GM19455 (cell line): ENCODE data around the gene PMIS2.

ENCODE experiments used
- ATAC-seq: cut with Tn5 transposase; IDR thresholded peaks from one replicate; pipeline ENCODE4 v1.9.1; 2021; ENCODE audit not compliant: unreplicated experiment

The PMIS2 gene

GRCh38 chr19:35623327-35624010 is 37.5 kb downstream of the PMIS2 start:
- ATAC-seq, result no peak

GRCh38 chr19:35628264-35628564 is 42.2 kb downstream of the PMIS2 start:
- ATAC-seq, result peak; percentile 28

DNA sequence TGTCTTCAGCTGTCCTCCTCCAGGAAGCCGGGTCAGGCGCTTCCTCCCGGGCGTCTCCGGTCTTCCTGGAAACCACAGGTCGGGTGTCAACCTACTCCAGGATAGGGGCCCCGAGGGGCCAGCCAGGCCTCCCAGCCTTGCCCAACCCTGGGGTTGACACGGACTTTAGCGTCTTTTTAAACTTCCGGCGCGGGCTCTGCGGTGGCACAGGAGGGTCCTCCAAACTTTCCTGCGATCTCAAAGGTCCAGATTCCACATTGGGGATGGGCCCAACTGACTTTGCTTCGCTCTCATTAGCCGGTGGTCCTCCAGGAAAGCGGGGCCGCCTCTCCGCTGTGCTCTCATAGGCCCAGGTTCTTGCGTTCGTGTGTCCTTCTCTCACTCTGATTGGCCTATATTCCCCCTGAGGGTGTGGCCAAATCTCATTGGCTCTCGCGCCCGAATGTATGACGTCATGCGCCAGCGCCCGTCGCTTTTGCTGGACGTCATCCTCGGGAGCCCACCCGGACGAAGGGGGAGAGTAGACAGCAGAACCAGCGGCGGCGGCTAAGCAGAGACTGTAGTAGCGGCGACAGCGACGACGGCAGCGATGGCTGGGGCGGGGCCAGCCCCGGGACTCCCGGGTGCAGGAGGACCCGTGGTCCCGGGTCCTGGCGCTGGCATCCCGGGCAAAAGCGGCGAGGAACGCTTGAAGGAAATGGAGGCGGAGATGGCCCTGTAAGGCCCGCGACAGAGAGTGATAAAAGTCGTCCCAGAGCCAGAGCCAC is 42.8 kb downstream of the PMIS2 start, which contains the start of gene RBM42:
RBM42 (plus strand) TSS at position 472 of the 767 bp plus-strand sequence; CDS start at position 590, 118 bp downstream.
- peak; percentile 93 for ATAC-seq

- no peak for ATAC-seq
Observed at GRCh38 chr19:35629332-35629633, 43.3 kb downstream of the PMIS2 start.

- no peak for ATAC-seq
Observed at GRCh38 chr19:35633727-35634440, 47.9 kb downstream of the PMIS2 start.

DNA sequence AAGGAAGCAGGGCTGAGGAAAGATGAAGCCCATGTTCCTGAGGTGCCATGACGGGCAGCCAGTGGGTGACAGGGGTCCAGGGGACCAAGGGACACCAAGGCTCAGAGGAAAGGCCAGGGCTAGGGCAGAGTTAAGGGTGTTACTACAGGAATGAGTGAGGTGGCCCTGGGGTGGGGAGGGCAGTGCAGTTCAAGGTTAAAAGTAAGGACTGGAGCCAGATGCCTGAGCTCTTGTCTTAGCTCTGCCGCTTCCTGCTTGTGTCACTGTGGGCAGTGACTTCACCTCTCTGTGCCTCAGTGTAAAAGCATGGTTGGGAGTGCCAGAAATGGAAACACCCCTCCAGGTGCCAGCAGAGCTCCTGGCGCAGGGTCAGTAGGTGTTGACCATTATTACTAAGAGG is 50.7 kb downstream of the PMIS2 start:
- no peak for ATAC-seq
